Suppressor macrophage (primary cell): Measurements from ENCODE around the gene TTC39B.

Source experiments
- DNase-seq, 4 experiments: peaks; one replicate each; pipeline ENCODE4 v3.0.0-alpha.2; 2020 to 2022

TTC39B gene

GRCh38 chr9:15161753-15162152 is 145.3 kb downstream of the TTC39B start:
- no peak for DNase-seq

GRCh38 chr9:15160673-15161072 is 146.3 kb downstream of the TTC39B start:
- DNase-seq: no peak

DNA sequence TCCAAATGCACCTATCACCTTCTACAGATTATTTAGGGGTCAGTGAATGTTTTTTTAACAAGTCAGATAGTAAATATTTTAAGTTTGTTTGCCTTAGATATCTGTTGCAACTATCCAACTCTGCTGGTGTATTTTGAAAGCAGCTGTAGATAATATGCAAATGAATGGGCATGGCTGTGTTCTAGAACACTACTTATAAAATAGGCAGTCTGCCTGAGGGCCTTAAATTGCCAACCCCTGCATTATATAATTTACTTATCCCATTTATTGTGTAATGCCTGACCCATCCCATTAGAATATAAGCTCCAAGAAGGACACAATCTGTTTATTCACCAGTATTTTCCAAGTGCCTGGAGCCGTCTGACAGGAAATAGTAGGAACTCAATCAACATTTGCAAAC is 149.0 kb downstream of the TTC39B start:
- DNase-seq: no peak

DNA sequence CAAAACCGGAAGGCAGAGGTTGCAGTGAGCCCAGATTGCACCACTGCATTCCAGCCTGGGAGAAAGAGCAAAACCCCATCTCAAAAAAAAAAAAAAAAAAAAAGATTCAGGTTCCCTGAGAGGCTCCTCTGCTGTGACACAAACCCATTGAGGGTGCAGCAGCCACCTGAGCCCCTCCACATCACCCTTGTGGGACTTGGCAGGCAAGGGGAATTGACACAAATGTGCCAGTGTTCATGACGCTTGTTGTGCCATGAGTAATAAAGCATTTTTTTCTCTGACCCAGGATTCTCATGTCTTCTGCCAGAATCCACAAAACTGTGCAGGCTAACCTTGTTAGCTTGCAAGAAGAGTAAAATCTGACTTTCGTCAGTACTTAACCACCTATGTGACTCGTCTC is 149.6 kb downstream of the TTC39B start:
- DNase-seq: no peak

GRCh38 chr9:15156241-15156640 is 150.8 kb downstream of the TTC39B start:
- no peak for DNase-seq

DNA sequence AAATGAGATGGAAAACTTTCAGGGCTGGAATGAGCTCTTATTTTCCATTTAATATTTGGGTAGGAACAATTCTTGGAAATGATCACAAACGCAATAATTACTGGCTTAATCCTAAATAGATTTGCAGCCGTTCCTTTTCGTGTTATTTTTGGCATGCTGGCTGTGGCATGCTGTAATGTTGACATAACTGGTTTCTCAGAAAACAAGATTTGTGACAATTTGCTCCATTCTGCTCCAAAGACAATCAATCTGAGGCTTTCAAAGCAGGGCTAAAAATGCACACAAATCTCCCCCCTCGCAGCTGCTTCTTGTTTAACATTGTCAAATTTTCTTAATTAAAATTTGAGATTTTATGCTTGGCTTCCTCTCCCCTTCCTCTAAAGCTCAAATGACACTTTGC is 151.2 kb downstream of the TTC39B start:
- no peak for DNase-seq

- no peak for DNase-seq
Observed at GRCh38 chr9:15155323-15155722, 151.7 kb downstream of the TTC39B start.

GRCh38 chr9:15154677-15155076 is 152.3 kb downstream of the TTC39B start:
- no peak for DNase-seq

DNA sequence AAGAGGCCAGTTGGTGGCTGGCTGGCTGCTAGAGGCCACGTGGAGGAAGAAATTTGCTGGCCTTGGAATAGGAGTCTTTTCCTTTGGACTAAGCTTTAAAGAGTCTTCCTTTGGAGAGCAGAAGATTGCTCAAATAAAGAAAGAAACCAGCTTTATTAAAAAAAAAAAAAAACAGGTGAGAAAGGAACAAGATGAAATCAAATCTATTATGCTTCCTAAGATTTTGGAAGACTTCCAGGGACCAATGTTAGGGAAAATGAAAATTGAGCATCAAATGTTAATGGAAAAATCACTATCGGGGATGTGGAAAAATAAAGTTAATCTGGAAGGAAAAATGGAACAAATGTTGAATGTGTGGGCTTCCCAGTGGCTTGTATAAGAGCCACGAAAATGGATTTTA is 153.1 kb downstream of the TTC39B start:
- no peak for DNase-seq

DNA sequence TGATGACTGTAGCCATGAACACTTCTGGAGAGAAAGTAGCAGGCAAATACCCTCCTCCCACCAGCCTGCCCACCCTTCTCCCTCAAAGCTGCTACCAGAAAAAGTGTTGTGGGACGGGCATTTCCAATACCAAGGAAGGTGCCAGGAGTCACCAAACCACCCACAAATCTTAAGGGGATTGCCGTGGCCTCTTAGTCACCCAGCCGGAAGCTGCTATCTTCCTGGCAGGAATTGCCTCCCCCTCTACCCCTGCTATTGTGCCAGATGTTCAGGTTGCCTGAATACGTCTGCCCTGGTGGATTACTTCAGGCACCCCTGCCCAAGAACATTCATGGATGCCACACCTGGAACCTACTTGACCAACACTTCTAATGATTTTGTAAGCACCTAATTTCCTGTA is 156.1 kb downstream of the TTC39B start:
- no peak for DNase-seq

GRCh38 chr9:15149450-15149849 is 157.6 kb downstream of the TTC39B start:
- no peak for DNase-seq

DNA sequence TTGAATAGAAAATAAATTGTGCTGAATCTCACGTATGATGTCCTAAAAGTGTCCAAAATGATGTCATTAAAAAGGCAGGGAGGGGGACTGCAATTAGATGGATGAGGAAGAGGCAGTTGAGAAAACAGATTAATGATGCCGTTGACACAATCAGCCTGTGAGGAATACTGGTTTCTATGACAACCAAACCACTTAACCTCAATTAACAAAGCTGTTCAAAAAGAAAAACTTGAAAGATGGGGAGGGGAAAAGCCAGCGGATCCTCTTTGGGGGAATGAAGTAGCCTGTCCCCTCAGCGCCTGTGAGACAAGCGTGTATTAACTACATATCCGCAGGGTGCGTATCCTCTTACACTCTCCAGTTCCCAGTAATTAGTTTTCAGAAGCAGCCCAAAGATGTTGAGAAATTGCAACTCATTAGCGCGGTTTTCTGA is 160.7 kb downstream of the TTC39B start:
- no peak for DNase-seq

GRCh38 chr9:15144622-15145061 is 162.4 kb downstream of the TTC39B start:
- DNase-seq: no peak

- DNase-seq: peak; percentile 28 to 66 (median 42)
Observed at GRCh38 chr9:15142878-15143534, 164.0 kb downstream of the TTC39B start.

GRCh38 chr9:15140051-15140450 is 167.0 kb downstream of the TTC39B start:
- no peak for DNase-seq

DNA sequence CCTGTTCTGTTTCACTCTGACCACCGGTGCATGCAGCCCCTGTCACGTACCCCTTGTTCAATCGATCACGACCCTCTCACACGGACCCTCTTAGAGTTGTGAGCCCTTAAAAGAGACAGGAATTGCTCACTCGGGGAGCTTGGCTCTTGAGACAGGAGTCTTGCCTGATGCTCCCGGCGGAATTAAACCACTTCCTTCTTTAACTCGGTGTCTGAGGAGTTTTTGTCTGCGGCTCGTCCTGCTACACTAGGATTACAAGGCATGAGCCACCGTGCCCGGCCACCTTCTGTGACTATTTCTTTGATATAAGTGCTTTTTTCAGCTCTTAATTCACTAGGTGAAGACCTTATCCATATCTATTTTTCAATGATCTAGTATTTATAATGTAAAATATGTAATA is 167.5 kb downstream of the TTC39B start:
- no peak for DNase-seq

- DNase-seq: no peak
Observed at GRCh38 chr9:15138357-15138686, 168.7 kb downstream of the TTC39B start.

DNA sequence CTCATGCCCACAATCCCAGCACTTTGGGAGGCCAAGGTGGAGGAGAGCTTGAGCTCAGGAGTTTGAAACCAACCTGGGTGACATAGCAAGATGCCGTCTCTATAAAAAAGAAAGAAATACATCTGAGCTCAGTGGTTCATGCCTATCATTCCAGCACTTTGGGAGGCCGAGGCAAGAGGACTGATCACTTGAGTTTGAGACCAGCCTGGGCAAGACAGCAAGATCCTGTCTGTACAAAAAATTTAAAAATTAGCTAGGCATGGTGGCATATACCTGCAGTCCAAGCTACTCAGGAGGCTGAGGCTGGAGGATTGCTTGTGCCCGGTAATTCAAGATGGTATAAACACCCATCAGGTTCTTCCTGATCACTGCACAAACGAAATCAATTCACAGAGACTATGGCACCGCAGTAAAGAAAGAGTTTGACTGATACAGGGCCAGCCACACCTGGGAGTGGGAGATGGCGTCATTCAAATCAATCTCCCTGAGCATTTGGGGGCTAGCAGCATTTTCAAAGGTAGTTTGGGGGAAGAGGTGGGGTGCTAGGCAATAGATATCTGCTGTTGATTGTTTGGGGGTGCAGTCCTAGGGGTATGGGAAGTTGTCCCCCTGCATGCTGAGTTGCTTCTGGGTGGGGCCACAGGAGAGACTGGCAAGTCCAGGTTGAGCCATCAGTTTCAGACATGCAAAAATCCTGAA is 169.2 kb downstream of the TTC39B start:
- no peak for DNase-seq

DNA sequence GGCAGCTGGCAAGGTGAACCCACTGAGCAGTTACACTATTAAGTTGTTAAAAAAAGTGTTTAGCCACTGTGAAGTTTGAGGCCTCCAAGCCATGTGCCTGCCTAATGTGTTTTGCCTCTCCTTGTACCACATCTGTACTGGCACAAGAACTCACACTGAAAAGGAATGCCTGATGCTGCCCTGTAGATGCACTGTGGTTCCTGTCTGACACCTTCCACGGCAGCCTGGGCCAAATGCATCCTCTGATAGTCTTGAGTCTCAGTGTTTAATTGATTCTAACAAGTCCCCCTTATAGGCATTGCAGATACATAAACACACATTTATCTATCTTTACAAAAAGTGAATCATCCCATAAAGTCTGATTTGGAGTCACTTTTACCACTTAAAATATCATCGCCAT is 169.9 kb downstream of the TTC39B start:
- no peak for DNase-seq

- DNase-seq: peak in 1 of 4 experiments; percentile 9
Observed at GRCh38 chr9:15136646-15137045, 170.4 kb downstream of the TTC39B start.

DNA sequence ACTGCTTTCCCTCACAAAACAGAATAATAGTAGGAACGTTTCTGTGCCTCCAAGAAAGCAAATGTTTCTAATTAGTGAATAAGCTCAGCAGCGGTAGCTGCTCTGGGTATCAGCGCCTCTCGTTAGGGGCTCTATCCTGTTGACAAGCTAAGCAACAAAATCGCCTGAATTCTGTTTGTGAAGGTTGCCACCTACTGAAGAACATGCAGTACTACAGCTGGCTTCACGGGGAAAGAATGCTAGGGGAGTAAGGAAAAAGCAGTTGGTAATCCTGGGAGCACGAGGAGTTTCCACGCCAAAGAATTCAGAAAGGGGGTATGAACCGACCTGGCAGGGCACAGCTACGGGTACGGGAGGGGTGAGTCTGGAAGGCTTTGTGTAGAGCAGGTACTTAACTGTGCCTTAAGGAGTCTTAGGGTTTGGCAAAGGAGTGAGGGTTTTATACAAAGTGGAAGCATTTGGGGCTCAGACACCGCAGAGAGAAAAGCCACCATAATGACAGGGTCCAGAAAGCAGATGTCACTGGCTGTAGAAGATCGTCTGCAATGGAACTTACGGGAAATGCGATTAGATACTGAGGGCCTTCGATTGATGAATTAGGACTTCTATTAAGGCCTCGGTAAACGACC is 171.7 kb downstream of the TTC39B start:
- peak; percentile 44 to 72 (median 61) for DNase-seq

DNA sequence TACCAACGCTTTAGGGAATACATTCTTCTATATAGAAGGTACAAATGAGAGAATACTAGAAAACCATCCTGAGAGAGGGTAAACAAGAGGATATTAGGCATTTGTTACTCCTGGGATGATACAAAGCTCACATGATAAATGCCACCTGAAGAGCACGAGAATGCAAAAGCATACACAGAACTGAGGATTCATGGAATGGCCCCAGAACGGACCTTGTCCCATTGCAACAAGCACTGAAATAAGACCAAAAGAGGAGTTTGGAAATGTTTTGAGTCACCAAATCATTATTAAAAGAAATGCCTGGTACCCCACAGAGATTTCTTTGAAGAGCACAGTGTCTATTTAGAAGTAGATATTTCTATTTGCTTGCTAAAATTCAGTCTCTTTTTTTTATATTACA is 173.5 kb downstream of the TTC39B start:
- no peak for DNase-seq

GRCh38 chr9:15132091-15132490 is 174.9 kb downstream of the TTC39B start:
- DNase-seq: no peak

- no peak for DNase-seq
Observed at GRCh38 chr9:15131094-15131493, 175.9 kb downstream of the TTC39B start.
